Smooth muscle cell (in vitro differentiated cells): ENCODE measurements around the gene ZNF558. TPM values are rescaled to one million over a fixed set of nuclear protein-coding genes. Genes with fewer than 3 reads are reported as not detected.

Source experiments
- DNase-seq: peaks from one replicate; lab custom pipeline; 2025; ENCODE audit not compliant: unreplicated experiment; lab: John Stamatoyannopoulos, UW
- H2AFZ ChIP-seq: fragments of 200-600 bp; sonication (generic); 2 replicates; pipeline ENCODE4 v1.6.0; 2016; ENCODE audit warnings: antibody characterized with exemption, low read depth, mild to moderate bottlenecking
- H3F3A ChIP-seq: fragments of 200-600 bp; sonication (generic); 2 replicates; pipeline ENCODE4 v1.6.0; 2017; ENCODE audit warnings: antibody characterized with exemption, low read depth
- H3K27ac ChIP-seq: fragments of 200-600 bp; sonication (generic); 2 replicates; pipeline ENCODE4 v1.5.1; 2016; ENCODE audit warnings: low read depth, mild to moderate bottlenecking
- H3K27me3 ChIP-seq: fragments of 200-600 bp; sonication (generic); 2 replicates; pipeline ENCODE4 v1.6.1; 2016; ENCODE audit warnings: low read depth, mild to moderate bottlenecking
- H3K36me3 ChIP-seq: fragments of 200-600 bp; sonication (generic); 2 replicates; pipeline ENCODE4 v1.5.1; 2016; ENCODE audit warnings: low read depth
- H3K4me1 ChIP-seq: fragments of 200-600 bp; sonication (generic); 2 replicates; pipeline ENCODE4 v1.5.1; 2016; ENCODE audit warnings: low read depth
- H3K4me2 ChIP-seq: fragments of 200-600 bp; sonication (generic); 2 replicates; pipeline ENCODE4 v1.6.0; 2016; ENCODE audit warnings: mild to moderate bottlenecking
- H3K4me3 ChIP-seq: fragments of 200-600 bp; sonication (generic); 2 replicates; pipeline ENCODE4 v1.5.1; 2016; ENCODE audit warnings: mild to moderate bottlenecking
- H3K79me2 ChIP-seq: fragments of 200-600 bp; sonication (generic); 2 replicates; pipeline ENCODE4 v1.6.0; 2016; ENCODE audit warnings: low read depth, mild to moderate bottlenecking
- H3K9ac ChIP-seq: fragments of 200-600 bp; sonication (generic); 2 replicates; pipeline ENCODE4 v1.6.0; 2016; ENCODE audit warnings: low read depth
- H3K9me3 ChIP-seq: fragments of 200-600 bp; sonication (generic); replicated peaks from 2 replicates; pipeline ENCODE4 v1.5.1; 2016; ENCODE audit warnings: low read depth
- H4K20me1 ChIP-seq: fragments of 200-600 bp; sonication (generic); 2 replicates; pipeline ENCODE4 v1.6.0; 2016; ENCODE audit warnings: low read depth
- WGBS: methylation state at CpG from one replicate; pipeline ENCODE4 v1.1.7; 2016; ENCODE audit warnings: low lambda C conversion rate; 5-methylcytosine and 5-hydroxymethylcytosine counted together
- polyA plus RNA-seq: library from polyadenylated mRNA; unstranded; fragments of >200 nt; fragmentation: Nextera tagmentation; extraction: Ambion mirVana; gene quantifications from 2 replicates; pipeline ENCODE4 v1.2.1, GENCODE V29; 2016
- total RNA-seq: library from RNA; depleted of rRNA; stranded (reverse); fragments of >200 nt; gene quantifications from 2 replicates; pipeline ENCODE4 v1.2.3, GENCODE V29; 2014
- TF ChIP-seq, protein P1 (sequence below): fragments of 200-600 bp; sonication (generic); IDR thresholded peaks from 2 replicates; pipeline ENCODE4 v1.5.1; 2017; ENCODE audit warnings: borderline replicate concordance, mild to moderate bottlenecking, antibody characterized with exemption; ENCODE audit not compliant: insufficient read depth, poor library complexity, severe bottlenecking

Gene ZNF558
- total and polyA plus RNA-seq, 2 experiments from 2014 or later = 14.1 to 19.6 TPM

DNA sequence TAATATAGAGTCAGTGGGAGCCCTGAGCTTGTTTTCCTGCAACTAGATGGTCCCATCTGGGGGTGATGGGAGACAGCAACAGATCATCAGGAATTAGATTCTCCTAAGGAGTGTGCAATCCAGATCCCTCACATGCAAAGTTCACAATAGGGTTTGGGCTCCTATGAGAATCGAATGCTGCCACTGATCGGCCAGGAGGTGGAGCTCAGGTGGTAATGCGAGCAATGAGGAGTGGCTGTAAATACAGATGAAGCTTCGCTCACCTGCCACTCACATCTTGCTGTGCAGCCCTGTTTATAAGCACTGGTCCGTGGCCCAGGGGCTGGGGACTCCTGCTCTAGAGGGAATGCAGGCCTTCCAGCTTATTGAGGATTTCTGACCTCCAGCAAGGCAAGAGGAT, 5.7 kb downstream of the ZNF558 start:
- TF ChIP-seq, protein P1, sequence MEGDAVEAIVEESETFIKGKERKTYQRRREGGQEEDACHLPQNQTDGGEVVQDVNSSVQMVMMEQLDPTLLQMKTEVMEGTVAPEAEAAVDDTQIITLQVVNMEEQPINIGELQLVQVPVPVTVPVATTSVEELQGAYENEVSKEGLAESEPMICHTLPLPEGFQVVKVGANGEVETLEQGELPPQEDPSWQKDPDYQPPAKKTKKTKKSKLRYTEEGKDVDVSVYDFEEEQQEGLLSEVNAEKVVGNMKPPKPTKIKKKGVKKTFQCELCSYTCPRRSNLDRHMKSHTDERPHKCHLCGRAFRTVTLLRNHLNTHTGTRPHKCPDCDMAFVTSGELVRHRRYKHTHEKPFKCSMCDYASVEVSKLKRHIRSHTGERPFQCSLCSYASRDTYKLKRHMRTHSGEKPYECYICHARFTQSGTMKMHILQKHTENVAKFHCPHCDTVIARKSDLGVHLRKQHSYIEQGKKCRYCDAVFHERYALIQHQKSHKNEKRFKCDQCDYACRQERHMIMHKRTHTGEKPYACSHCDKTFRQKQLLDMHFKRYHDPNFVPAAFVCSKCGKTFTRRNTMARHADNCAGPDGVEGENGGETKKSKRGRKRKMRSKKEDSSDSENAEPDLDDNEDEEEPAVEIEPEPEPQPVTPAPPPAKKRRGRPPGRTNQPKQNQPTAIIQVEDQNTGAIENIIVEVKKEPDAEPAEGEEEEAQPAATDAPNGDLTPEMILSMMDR = no peak
- no peaks in the 10 kb centered on the region for H3K27me3 ChIP-seq
- H3K4me1 ChIP-seq = peaks cover 2% of the 10 kb centered on the region
- 89% methylated on average over 5 of the region's 5 CpGs for WGBS
- H3K9ac ChIP-seq = no peak overlapping the region
- no peak overlapping the region for H3K4me3 ChIP-seq
- H3K9me3 ChIP-seq = no peaks in the 10 kb centered on the region
- no peaks in the 10 kb centered on the region for H3K79me2 ChIP-seq
- no peaks in the 10 kb centered on the region for H3F3A ChIP-seq
- no peak for DNase-seq
- no peak overlapping the region for H2AFZ ChIP-seq
- H3K27ac ChIP-seq = no peak overlapping the region
- H4K20me1 ChIP-seq = no peaks in the 10 kb centered on the region
- H3K36me3 ChIP-seq = peaks cover 4% of the 10 kb centered on the region
- no peak overlapping the region for H3K4me2 ChIP-seq

DNA sequence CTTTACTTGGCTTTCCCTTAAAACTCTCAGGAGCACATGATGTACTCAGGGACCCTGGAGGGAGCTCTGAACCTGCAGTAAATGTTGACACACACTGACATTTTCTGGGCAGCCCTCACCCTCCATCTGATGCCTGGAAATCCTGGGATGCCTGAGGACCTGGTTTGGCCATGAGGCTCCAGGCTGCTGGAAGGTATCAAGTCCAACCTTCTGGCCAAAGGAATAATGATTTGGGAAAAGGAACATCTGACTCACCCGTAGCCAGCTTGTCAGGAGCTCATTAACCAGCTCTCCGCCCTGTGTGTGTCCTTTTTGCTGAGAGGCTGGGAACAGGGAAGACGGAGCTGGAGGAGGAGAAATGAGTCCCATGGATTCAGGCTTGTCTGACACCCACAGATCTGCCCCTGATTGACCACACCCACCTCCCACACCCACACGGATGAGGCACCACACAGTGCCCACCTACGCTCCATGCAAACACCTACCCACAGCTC, 10.3 kb downstream of the ZNF558 start:
- Histone ChIP-seq H4K20me1 (no peaks in the 10 kb centered on the region), H3K4me1 (no peaks in the 10 kb centered on the region), H3K4me2 (no peak overlapping the region), H3F3A (no peaks in the 10 kb centered on the region), H3K79me2 (no peaks in the 10 kb centered on the region), H3K4me3 (no peak overlapping the region), H3K36me3 (peaks cover 41% of the 10 kb centered on the region), H3K9ac (no peak overlapping the region), H3K27ac (no peak overlapping the region), H3K9me3 (peaks cover 28% of the 10 kb centered on the region), H3K27me3 (no peaks in the 10 kb centered on the region), H2AFZ (no peak overlapping the region)
- no peak for DNase-seq
- 80% methylated on average over 5 of the region's 5 CpGs for WGBS
- TF ChIP-seq, protein P1 = no peak

- WGBS = 95% methylated on average over 3 of the region's 3 CpGs
- H3F3A ChIP-seq = no peaks in the 10 kb centered on the region
These were observed 11.9 kb downstream of the ZNF558 start for GRCh38 chr19:8820234-8820633.

DNA sequence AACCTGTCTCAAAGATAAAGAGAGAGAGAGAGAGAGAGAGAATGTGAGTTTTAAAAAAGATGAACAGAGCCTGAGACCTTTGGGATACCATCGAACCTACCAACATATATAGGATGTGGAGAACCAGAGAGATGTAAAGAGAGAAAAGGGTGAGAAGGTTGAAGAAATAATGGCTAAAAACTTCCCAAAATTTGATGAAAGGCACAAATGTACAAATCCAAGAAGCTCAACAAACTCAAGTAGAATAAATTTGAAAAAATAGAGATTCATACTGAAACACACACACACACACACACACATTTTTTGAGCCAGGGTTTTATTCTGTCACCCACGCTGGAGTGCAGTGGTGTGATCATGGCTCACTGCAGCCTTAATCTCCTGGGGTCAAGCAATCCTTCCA, 16.3 kb downstream of the ZNF558 start:
- Histone ChIP-seq H3K4me3 (no peak overlapping the region), H3K79me2 (no peaks in the 10 kb centered on the region), H3K9me3 (peaks cover 87% of the 10 kb centered on the region), H3K4me2 (no peak overlapping the region), H3K4me1 (no peaks in the 10 kb centered on the region), H3K9ac (no peak overlapping the region), H3F3A (peaks cover 3% of the 10 kb centered on the region), H3K36me3 (peaks cover 87% of the 10 kb centered on the region), H2AFZ (no peak overlapping the region), H3K27me3 (no peaks in the 10 kb centered on the region), H3K27ac (no peak overlapping the region), H4K20me1 (no peaks in the 10 kb centered on the region)
- no peak for DNase-seq
- TF ChIP-seq, protein P1 = no peak
- WGBS = 94% methylated on average over 2 of the region's 2 CpGs

More at GRCh38 chr19:8820234-8820633, 11.9 kb downstream of the ZNF558 start:
- H3K9ac ChIP-seq = no peak overlapping the region
- no peak overlapping the region for H3K4me3 ChIP-seq
- H3K27me3 ChIP-seq = no peaks in the 10 kb centered on the region
- no peak overlapping the region for H3K4me2 ChIP-seq
- no peaks in the 10 kb centered on the region for H4K20me1 ChIP-seq
- H3K27ac ChIP-seq = no peak overlapping the region
- H3K9me3 ChIP-seq = peaks cover 42% of the 10 kb centered on the region
- DNase-seq = no peak
- H3K36me3 ChIP-seq = peaks cover 54% of the 10 kb centered on the region
- H2AFZ ChIP-seq = no peak overlapping the region
- TF ChIP-seq, protein P1 = no peak
- no peaks in the 10 kb centered on the region for H3K79me2 ChIP-seq
- no peaks in the 10 kb centered on the region for H3K4me1 ChIP-seq
